Choroid plexus epithelial cell (primary cell): ENCODE results near the gene PLXNB1.

Source experiments
- DNase-seq: peaks from one replicate; pipeline ENCODE4 v3.0.0-alpha.2; 2010; ENCODE audit warnings: low read depth
- H3K4me3 ChIP-seq: 2 replicates; pipeline ENCODE4 v1.5.1; 2011; ENCODE audit warnings: low read depth, mild to moderate bottlenecking, control low read depth, low read length, moderate library complexity
- TF ChIP-seq, protein P1 (sequence below): conservative IDR thresholded peaks from 2 replicates; pipeline ENCODE4 v1.5.1; 2011; ENCODE audit warnings: low read depth, mild to moderate bottlenecking, control low read depth, inconsistent platforms, low read length, moderate library complexity

The PLXNB1 gene

DNA sequence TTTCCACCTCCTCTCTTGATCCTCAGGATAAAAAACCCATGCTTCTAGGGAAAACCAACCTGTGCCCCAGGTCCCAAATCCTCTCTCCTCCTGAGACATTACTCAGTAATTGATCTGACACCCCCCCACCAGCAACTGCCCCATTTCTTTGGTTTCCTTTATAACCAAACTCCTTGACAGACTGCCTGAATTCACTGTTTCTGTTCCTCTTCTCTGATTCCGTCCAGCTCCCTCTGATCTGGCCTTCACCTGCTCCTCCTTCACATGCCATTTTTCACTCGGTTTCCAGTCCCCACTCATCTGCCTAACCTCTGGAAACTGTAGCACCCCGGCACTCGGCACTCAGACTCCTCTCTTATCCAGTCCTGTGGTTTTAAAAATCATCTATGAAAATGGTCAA is 7.9 kb upstream of the PLXNB1 start:
- TF ChIP-seq, protein P1, sequence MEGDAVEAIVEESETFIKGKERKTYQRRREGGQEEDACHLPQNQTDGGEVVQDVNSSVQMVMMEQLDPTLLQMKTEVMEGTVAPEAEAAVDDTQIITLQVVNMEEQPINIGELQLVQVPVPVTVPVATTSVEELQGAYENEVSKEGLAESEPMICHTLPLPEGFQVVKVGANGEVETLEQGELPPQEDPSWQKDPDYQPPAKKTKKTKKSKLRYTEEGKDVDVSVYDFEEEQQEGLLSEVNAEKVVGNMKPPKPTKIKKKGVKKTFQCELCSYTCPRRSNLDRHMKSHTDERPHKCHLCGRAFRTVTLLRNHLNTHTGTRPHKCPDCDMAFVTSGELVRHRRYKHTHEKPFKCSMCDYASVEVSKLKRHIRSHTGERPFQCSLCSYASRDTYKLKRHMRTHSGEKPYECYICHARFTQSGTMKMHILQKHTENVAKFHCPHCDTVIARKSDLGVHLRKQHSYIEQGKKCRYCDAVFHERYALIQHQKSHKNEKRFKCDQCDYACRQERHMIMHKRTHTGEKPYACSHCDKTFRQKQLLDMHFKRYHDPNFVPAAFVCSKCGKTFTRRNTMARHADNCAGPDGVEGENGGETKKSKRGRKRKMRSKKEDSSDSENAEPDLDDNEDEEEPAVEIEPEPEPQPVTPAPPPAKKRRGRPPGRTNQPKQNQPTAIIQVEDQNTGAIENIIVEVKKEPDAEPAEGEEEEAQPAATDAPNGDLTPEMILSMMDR: no peak
- no peak for DNase-seq
- H3K4me3 ChIP-seq: no peak overlapping the region

DNA sequence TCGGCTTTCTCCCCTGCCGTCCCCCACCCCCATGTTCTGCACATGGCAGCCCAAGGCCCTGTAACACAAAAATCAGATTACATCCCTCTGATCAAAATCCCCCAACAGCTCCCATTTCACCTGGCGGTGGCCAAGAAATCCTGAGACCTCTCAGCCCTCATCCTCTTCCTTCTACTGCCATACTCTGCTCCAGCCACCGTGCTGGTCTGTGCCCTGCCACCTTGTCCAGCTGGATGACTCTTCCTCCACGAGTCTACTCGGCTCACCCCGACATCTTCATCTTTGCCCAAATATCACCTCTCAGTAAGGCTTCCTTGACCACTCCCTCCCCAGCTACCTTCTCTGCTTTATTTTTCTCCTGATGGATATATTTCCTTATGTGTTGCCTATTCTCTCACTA is 7.0 kb upstream of the PLXNB1 start:
- no peak overlapping the region for H3K4me3 ChIP-seq
- TF ChIP-seq, protein P1: no peak
- no peak for DNase-seq

DNA sequence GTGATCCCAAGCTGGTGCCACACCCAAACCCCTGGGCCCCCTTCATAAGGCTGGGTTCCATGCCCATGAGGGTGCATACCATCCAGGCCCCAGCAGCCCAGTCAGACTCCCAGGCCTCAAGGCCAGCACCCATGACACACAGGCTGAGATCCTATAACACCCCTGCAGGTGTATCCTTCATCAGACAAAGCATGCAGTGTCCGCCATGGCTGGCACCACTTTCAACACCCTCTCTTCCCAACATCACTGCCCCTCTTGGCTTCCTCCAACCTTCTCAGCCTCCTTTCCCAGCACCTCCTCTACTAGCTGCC is 6.5 kb upstream of the PLXNB1 start:
- TF ChIP-seq, protein P1: no peak
- no peak for DNase-seq
- H3K4me3 ChIP-seq: no peak overlapping the region

GRCh38 chr3:48435774-48436476 is 6.0 kb upstream of the PLXNB1 start:
- TF ChIP-seq, protein P1: peak; percentile 100
- peak; percentile 93 for DNase-seq
- no peak overlapping the region for H3K4me3 ChIP-seq

GRCh38 chr3:48435223-48435595 is 5.3 kb upstream of the PLXNB1 start:
- DNase-seq: no peak
- TF ChIP-seq, protein P1: no peak
- H3K4me3 ChIP-seq: no peak overlapping the region

DNA sequence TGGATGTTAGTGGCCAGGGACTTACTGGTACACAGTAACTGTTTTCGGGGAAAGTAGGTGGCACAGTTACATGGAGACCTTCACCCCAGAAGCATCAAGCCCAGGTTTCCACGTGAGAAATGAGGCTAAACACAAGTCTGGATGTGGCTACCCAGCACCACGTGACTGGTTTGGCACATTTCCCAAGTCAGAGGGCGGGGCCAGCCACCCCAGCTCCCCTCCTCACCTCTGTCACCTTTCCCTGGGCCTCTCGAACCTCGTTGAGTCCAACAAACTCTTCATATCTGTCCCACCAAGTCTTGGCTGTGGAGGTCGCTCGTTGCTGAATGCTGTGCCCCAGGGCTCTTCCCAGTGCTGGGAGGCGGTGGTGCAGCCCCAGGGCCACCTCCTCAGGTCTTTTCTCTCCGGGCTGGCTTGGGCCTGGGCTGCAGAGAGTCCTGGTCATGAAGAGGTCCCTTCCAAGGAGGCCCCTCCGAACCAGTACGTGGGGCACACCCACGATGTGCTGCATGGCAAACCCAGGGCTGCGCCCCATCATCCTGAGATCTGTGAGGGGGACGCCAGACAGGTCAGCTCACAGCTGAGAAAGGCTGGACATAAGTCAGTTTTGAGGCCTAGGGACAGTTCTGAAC is 4.8 kb upstream of the PLXNB1 start:
- H3K4me3 ChIP-seq: no peak overlapping the region
- TF ChIP-seq, protein P1: no peak
- DNase-seq: no peak
